Tibial artery (tissue), 4 donors: ENCODE results near the gene FAM177B.

ENCODE experiments used
- DNase-seq, 2 donors: peaks; one replicate each; pipeline ENCODE4 v3.0.0-alpha.2; 2019
- H3K27ac ChIP-seq, 2 donors: fragments of 200-600 bp; sonication (generic) in 1 of 2; 1 replicate in 1 of 2; 2 replicates in 1 of 2; pipeline ENCODE4 v1.5.1; 2018 to 2019; ENCODE audit warnings: mild to moderate bottlenecking in 1 of 2
- H3K27me3 ChIP-seq, 2 donors: fragments of 200-600 bp; sonication (generic) in 1 of 2; one replicate each; pipeline versions ENCODE4 v1.5.1 to v1.6.0; 2016 to 2019
- H3K36me3 ChIP-seq, 3 donors: fragments of 200-600 bp; sonication (generic) in 2 of 3; one replicate each; pipeline ENCODE4 v1.5.1; 2016 to 2019; ENCODE audit warnings: mild to moderate bottlenecking in 2 of 3
- H3K4me1 ChIP-seq, 4 donors: fragments of 200-600 bp; sonication (generic) in 2 of 4; 1 replicate in 3 of 4; 2 replicates in 1 of 4; pipeline ENCODE4 v1.5.1; 2016 to 2019
- H3K4me3 ChIP-seq, 2 donors: fragments of 200-600 bp; sonication (generic) in 1 of 2; 1 replicate in 1 of 2; 2 replicates in 1 of 2; pipeline ENCODE4 v1.5.1; 2018 to 2019; ENCODE audit warnings: mild to moderate bottlenecking in 2 of 2
- H3K9me3 ChIP-seq, 3 donors: fragments of 200-600 bp; sonication (generic) in 1 of 3; one replicate each; pipeline ENCODE4 v1.5.1; 2016 to 2019
- intact Hi-C: fragments of 100-400 bp; cut with DNase I; formaldehyde crosslinking; loops from one replicate; pipeline ENCODE4 v1.15.0; 2023; ENCODE audit warnings: low total_unique reads
- TF ChIP-seq, protein P1 (sequence below), 2 experiments: fragments of 200-600 bp in 1 of 2; fragments of 450-650 bp in 1 of 2; IDR thresholded peaks; one replicate each; pipeline ENCODE4 v1.5.1; 2017 to 2019; ENCODE audit warnings: antibody characterized with exemption in 2 of 2, mild to moderate bottlenecking in 1 of 2, moderate library complexity in 1 of 2

FAM177B gene

DNA sequence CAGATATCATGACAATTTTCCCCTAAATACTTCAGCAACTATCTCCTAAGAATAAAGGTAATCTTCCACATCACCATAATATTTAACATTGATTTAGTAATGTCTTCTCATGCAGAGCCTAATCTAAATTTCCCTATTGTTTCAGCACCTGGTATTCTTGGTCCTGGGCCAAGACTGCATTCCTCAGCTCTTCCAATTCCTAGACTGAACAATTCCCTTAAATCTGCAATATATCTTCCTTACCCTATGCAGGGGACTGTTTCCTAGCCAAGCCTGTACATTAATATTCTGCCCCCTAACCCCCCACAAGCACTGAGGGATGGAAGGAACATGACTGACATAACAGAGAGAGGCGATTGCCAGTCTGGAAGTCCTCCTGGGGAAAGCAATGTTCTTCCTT is 49.1 kb downstream of the FAM177B start:
- peaks cover 0 to 4% of the 10 kb centered on the region in 2 donors for H3K27me3 ChIP-seq
- no peaks in the 10 kb centered on the region for H3K9me3 ChIP-seq
- H3K27ac ChIP-seq: no peak overlapping the region
- no peaks in the 10 kb centered on the region for H3K4me1 ChIP-seq
- no peaks in the 10 kb centered on the region for H3K36me3 ChIP-seq
- DNase-seq: no peak
- H3K4me3 ChIP-seq: no peak overlapping the region
- intact Hi-C loops: no loop called here
- TF ChIP-seq, protein P1, sequence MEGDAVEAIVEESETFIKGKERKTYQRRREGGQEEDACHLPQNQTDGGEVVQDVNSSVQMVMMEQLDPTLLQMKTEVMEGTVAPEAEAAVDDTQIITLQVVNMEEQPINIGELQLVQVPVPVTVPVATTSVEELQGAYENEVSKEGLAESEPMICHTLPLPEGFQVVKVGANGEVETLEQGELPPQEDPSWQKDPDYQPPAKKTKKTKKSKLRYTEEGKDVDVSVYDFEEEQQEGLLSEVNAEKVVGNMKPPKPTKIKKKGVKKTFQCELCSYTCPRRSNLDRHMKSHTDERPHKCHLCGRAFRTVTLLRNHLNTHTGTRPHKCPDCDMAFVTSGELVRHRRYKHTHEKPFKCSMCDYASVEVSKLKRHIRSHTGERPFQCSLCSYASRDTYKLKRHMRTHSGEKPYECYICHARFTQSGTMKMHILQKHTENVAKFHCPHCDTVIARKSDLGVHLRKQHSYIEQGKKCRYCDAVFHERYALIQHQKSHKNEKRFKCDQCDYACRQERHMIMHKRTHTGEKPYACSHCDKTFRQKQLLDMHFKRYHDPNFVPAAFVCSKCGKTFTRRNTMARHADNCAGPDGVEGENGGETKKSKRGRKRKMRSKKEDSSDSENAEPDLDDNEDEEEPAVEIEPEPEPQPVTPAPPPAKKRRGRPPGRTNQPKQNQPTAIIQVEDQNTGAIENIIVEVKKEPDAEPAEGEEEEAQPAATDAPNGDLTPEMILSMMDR (IDR thresholded peaks at IDR 0.05): no peak

DNA sequence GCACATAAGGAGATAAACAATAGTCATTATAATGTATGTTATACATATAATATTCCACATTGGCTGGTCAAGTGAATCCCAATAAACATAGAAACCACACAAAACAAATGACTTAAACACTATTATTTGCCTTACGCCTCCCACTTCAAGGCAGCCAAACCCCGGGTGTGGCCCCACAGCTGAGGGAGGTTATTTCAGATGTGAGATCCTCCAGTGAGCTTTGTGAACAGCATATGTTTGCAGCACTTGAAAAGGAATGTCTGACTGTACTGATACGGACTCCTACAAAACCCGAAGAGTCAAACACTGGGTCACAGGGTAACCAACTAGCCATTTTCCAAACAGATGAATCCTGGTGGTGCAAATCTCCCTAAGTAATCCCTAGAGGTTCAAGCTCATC is 50.7 kb downstream of the FAM177B start:
- no peak for DNase-seq
- no peaks in the 10 kb centered on the region for H3K9me3 ChIP-seq
- no peaks in the 10 kb centered on the region for H3K4me1 ChIP-seq
- H3K4me3 ChIP-seq: no peak overlapping the region
- no peaks in the 10 kb centered on the region for H3K36me3 ChIP-seq
- intact Hi-C loops: no loop called here
- no peaks in the 10 kb centered on the region for H3K27me3 ChIP-seq
- H3K27ac ChIP-seq: no peak overlapping the region
- TF ChIP-seq, protein P1 (IDR thresholded peaks at IDR 0.05): no peak

DNA sequence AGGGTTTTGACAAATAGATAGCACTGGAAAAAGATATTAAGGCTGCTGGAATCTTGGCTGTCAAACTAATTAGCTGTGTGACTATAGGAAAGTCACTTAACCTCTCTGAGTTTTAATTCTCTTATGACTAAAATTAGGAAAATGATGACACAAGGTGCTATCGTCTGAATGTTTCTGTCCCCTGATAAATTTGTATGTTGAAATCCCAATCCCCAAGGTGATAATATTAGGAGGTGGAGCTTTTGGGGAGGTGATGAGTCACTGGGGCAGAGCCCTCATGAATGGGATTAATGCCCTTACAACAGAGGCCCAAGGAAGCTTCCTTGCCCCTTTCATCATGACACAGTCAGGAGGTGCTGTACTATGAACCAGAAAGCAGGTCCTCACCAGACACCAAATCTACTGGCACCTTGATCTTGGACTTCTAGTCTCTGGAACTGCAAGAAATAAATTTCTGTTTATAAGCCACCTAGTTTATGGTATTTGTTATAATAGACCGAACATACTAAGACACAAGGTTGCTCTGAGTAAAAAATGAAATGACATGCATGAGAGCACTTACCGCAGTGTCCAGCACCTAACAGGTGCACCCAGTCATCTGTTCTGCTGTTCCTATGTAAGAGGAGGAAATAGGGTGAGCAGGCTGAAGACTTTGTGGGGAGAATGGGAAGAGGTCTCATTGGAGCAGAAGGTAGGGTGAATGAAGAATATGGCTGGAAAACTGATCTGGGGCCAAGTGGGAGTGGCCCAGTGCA is 51.6 kb downstream of the FAM177B start:
- Histone ChIP-seq H3K27me3 (no peaks in the 10 kb centered on the region), H3K4me1 (no peaks in the 10 kb centered on the region), H3K9me3 (no peaks in the 10 kb centered on the region), H3K4me3 (no peak overlapping the region), H3K36me3 (no peaks in the 10 kb centered on the region), H3K27ac (no peak overlapping the region)
- DNase-seq: no peak
- intact Hi-C loops: no loop called here
- TF ChIP-seq, protein P1 (IDR thresholded peaks at IDR 0.05): no peak

DNA sequence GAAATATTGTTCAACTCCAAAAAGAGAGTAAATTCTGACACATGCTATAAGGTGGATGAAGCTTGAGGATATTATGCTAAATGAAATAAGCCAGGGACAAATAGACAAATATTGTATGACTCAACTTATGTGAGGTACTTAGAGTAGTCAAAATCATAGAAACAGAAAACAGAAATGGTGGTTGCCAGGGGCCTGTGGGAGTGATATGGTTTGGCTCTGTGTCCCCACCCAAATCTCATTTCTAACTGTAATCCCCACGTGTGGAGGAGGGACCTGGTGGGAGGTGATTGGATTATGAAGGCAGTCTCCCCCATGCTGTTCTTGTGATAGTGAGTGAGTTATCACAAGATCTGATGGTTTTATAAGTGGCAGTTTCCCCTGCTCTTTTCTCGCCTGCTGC is 53.1 kb downstream of the FAM177B start:
- TF ChIP-seq, protein P1 (IDR thresholded peaks at IDR 0.05): no peak
- H3K27me3 ChIP-seq: no peaks in the 10 kb centered on the region
- DNase-seq: no peak
- no peaks in the 10 kb centered on the region for H3K4me1 ChIP-seq
- no peaks in the 10 kb centered on the region for H3K36me3 ChIP-seq
- no peak overlapping the region for H3K4me3 ChIP-seq
- no peak overlapping the region for H3K27ac ChIP-seq
- intact Hi-C loops: no loop called here
- H3K9me3 ChIP-seq: no peaks in the 10 kb centered on the region

DNA sequence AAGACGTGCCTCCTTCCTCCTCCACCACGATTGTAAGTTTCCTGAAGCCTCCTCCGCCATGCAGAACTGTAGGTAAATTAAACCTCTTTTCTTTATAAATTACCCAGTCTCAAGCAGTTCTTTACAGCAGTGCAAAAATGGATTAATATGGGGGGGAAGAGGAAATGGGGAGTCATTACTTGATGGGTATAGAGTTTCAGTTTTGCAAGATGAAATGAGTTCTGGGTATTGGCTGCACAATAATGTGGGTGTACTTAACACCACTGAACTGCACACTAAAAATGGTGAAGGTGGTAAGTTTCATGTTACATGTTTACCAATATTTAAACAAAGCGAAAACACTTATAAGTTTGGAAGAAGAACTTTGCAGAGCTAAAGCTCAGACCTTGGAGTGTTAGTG is 53.5 kb downstream of the FAM177B start:
- DNase-seq: no peak
- TF ChIP-seq, protein P1 (IDR thresholded peaks at IDR 0.05): no peak
- Histone ChIP-seq H3K9me3 (no peaks in the 10 kb centered on the region), H3K27me3 (no peaks in the 10 kb centered on the region), H3K4me1 (no peaks in the 10 kb centered on the region), H3K36me3 (no peaks in the 10 kb centered on the region), H3K4me3 (no peak overlapping the region), H3K27ac (no peak overlapping the region)
- intact Hi-C loops: no loop called here
